ENCODE data around the gene COX20.
"Not testable (repeated sequence)": the region's sequence is repeated elsewhere in the genome, so short reads cannot be mapped to it uniquely, and the experiment has no call there.

The COX20 gene

GRCh38 chr1:244835276-244836134 lies at the start of gene COX20:
COX20 (plus strand) TSS chr1:244835658; CDS start chr1:244835715, 57 bp downstream.
- H3K4me1 ChIP-seq (ENCODE audit: control insufficient read depth in 1 of 2, insufficient read depth in 2 of 2, low read length in 2 of 2) = peaks cover 0 to 20% of the 10 kb centered on the region in 2 donors
- H3K27ac ChIP-seq (ENCODE audit: low read length) = peak within 1 kb of the TSS; percentile 97
- H3K9me3 ChIP-seq (ENCODE audit: control insufficient read depth in 1 of 2, low read length in 2 of 2) = no peaks in the 10 kb centered on the region
- peaks cover 0 to 17% of the 10 kb centered on the region in 2 donors for H3K36me3 ChIP-seq (ENCODE audit: control insufficient read depth in 1 of 2, insufficient read depth in 2 of 2, low read length in 2 of 2)
- peak within 1 kb of the TSS; percentile 80 to 86 for H3K4me3 ChIP-seq (ENCODE audit: low read depth in 1 of 2, low read length in 2 of 2)
- H3K27me3 ChIP-seq (ENCODE audit: low read depth, low read length) = no peaks in the 10 kb centered on the region

- Histone ChIP-seq H3K9me3 (ENCODE audit: control insufficient read depth in 1 of 2, low read length in 2 of 2) (no peaks in the 10 kb centered on the region), H3K27me3 (ENCODE audit: low read depth, low read length) (no peaks in the 10 kb centered on the region), H3K4me3 (ENCODE audit: low read depth in 1 of 2, low read length in 2 of 2) (no peak overlapping the region), H3K4me1 (ENCODE audit: control insufficient read depth in 1 of 2, insufficient read depth in 2 of 2, low read length in 2 of 2) (no peaks in the 10 kb centered on the region), H3K36me3 (ENCODE audit: control insufficient read depth in 1 of 2, insufficient read depth in 2 of 2, low read length in 2 of 2) (no peaks in the 10 kb centered on the region), H3K27ac (ENCODE audit: low read length) (no peak overlapping the region)
These were observed 46.8 kb upstream of the COX20 start for GRCh38 chr1:244788493-244789275.

- no peaks in the 10 kb centered on the region for H3K4me1 ChIP-seq (ENCODE audit: control insufficient read depth in 1 of 2, insufficient read depth in 2 of 2, low read length in 2 of 2)
- H3K4me3 ChIP-seq (ENCODE audit: low read depth in 1 of 2, low read length in 2 of 2) = no peak overlapping the region
- H3K27ac ChIP-seq (ENCODE audit: low read length) = no peak overlapping the region
- no peaks in the 10 kb centered on the region for H3K36me3 ChIP-seq (ENCODE audit: control insufficient read depth in 1 of 2, insufficient read depth in 2 of 2, low read length in 2 of 2)
- H3K27me3 ChIP-seq (ENCODE audit: low read depth, low read length) = no peaks in the 10 kb centered on the region
- no peaks in the 10 kb centered on the region for H3K9me3 ChIP-seq (ENCODE audit: control insufficient read depth in 1 of 2, low read length in 2 of 2)
These were observed 46.2 kb upstream of the COX20 start for GRCh38 chr1:244789276-244789580.

- H3K27ac ChIP-seq (ENCODE audit: low read length) = no peak overlapping the region
- no peaks in the 10 kb centered on the region for H3K9me3 ChIP-seq (ENCODE audit: control insufficient read depth in 1 of 2, low read length in 2 of 2)
- no peaks in the 10 kb centered on the region for H3K27me3 ChIP-seq (ENCODE audit: low read depth, low read length)
- H3K4me1 ChIP-seq (ENCODE audit: control insufficient read depth in 1 of 2, insufficient read depth in 2 of 2, low read length in 2 of 2) = no peaks in the 10 kb centered on the region
- H3K36me3 ChIP-seq (ENCODE audit: control insufficient read depth in 1 of 2, insufficient read depth in 2 of 2, low read length in 2 of 2) = no peaks in the 10 kb centered on the region
- no peak overlapping the region for H3K4me3 ChIP-seq (ENCODE audit: low read depth in 1 of 2, low read length in 2 of 2)
These were observed 45.7 kb upstream of the COX20 start for GRCh38 chr1:244789731-244790130.

GRCh38 chr1:244791061-244791460 lies 44.4 kb upstream of the COX20 start:
- H3K4me3 ChIP-seq (ENCODE audit: low read depth in 1 of 2, low read length in 2 of 2) = no peak overlapping the region
- H3K27me3 ChIP-seq (ENCODE audit: low read depth, low read length) = no peaks in the 10 kb centered on the region
- H3K27ac ChIP-seq (ENCODE audit: low read length) = no peak overlapping the region
- no peaks in the 10 kb centered on the region for H3K9me3 ChIP-seq (ENCODE audit: control insufficient read depth in 1 of 2, low read length in 2 of 2)
- no peaks in the 10 kb centered on the region for H3K4me1 ChIP-seq (ENCODE audit: control insufficient read depth in 1 of 2, insufficient read depth in 2 of 2, low read length in 2 of 2)
- no peaks in the 10 kb centered on the region for H3K36me3 ChIP-seq (ENCODE audit: control insufficient read depth in 1 of 2, insufficient read depth in 2 of 2, low read length in 2 of 2)

- Histone ChIP-seq H3K4me3 (ENCODE audit: low read depth in 1 of 2, low read length in 2 of 2) (no peak overlapping the region), H3K4me1 (ENCODE audit: control insufficient read depth in 1 of 2, insufficient read depth in 2 of 2, low read length in 2 of 2) (no peaks in the 10 kb centered on the region), H3K27me3 (ENCODE audit: low read depth, low read length) (no peaks in the 10 kb centered on the region), H3K27ac (ENCODE audit: low read length) (no peak overlapping the region), H3K9me3 (ENCODE audit: control insufficient read depth in 1 of 2, low read length in 2 of 2) (no peaks in the 10 kb centered on the region), H3K36me3 (ENCODE audit: control insufficient read depth in 1 of 2, insufficient read depth in 2 of 2, low read length in 2 of 2) (no peaks in the 10 kb centered on the region)
These were observed 43.1 kb upstream of the COX20 start for GRCh38 chr1:244792188-244792850.

- H3K9me3 ChIP-seq (ENCODE audit: control insufficient read depth in 1 of 2, low read length in 2 of 2) = no peaks in the 10 kb centered on the region
- H3K27ac ChIP-seq (ENCODE audit: low read length) = no peak overlapping the region
- no peaks in the 10 kb centered on the region for H3K27me3 ChIP-seq (ENCODE audit: low read depth, low read length)
These were observed 41.4 kb upstream of the COX20 start for GRCh38 chr1:244794071-244794470.

GRCh38 chr1:244794516-244794915 lies 40.9 kb upstream of the COX20 start:
- H3K27ac ChIP-seq (ENCODE audit: low read length); H3K36me3 ChIP-seq (ENCODE audit: control insufficient read depth in 1 of 2, insufficient read depth in 2 of 2, low read length in 2 of 2); H3K4me1 ChIP-seq (ENCODE audit: control insufficient read depth in 1 of 2, insufficient read depth in 2 of 2, low read length in 2 of 2); H3K27me3 ChIP-seq (ENCODE audit: low read depth, low read length); H3K4me3 ChIP-seq (ENCODE audit: low read depth in 1 of 2, low read length in 2 of 2); H3K9me3 ChIP-seq (ENCODE audit: control insufficient read depth in 1 of 2, low read length in 2 of 2): not testable (repeated sequence)

More at GRCh38 chr1:244794071-244794470, 41.4 kb upstream of the COX20 start:
- no peaks in the 10 kb centered on the region for H3K4me1 ChIP-seq (ENCODE audit: control insufficient read depth in 1 of 2, insufficient read depth in 2 of 2, low read length in 2 of 2)
- H3K4me3 ChIP-seq (ENCODE audit: low read depth in 1 of 2, low read length in 2 of 2) = no peak overlapping the region
- no peaks in the 10 kb centered on the region for H3K36me3 ChIP-seq (ENCODE audit: control insufficient read depth in 1 of 2, insufficient read depth in 2 of 2, low read length in 2 of 2)

GRCh38 chr1:244796719-244797406 lies 38.6 kb upstream of the COX20 start:
- Histone ChIP-seq H3K27ac (ENCODE audit: low read length) (no peak overlapping the region), H3K4me3 (ENCODE audit: low read depth in 1 of 2, low read length in 2 of 2) (no peak overlapping the region), H3K4me1 (ENCODE audit: control insufficient read depth in 1 of 2, insufficient read depth in 2 of 2, low read length in 2 of 2) (no peaks in the 10 kb centered on the region), H3K9me3 (ENCODE audit: control insufficient read depth in 1 of 2, low read length in 2 of 2) (no peaks in the 10 kb centered on the region), H3K36me3 (ENCODE audit: control insufficient read depth in 1 of 2, insufficient read depth in 2 of 2, low read length in 2 of 2) (no peaks in the 10 kb centered on the region), H3K27me3 (ENCODE audit: low read depth, low read length) (no peaks in the 10 kb centered on the region)

GRCh38 chr1:244800821-244801220 lies 34.6 kb upstream of the COX20 start:
- Histone ChIP-seq H3K4me3 (ENCODE audit: low read depth in 1 of 2, low read length in 2 of 2) (no peak overlapping the region), H3K4me1 (ENCODE audit: control insufficient read depth in 1 of 2, insufficient read depth in 2 of 2, low read length in 2 of 2) (no peaks in the 10 kb centered on the region), H3K9me3 (ENCODE audit: control insufficient read depth in 1 of 2, low read length in 2 of 2) (no peaks in the 10 kb centered on the region), H3K27me3 (ENCODE audit: low read depth, low read length) (no peaks in the 10 kb centered on the region), H3K36me3 (ENCODE audit: control insufficient read depth in 1 of 2, insufficient read depth in 2 of 2, low read length in 2 of 2) (no peaks in the 10 kb centered on the region), H3K27ac (ENCODE audit: low read length) (no peak overlapping the region)

- Histone ChIP-seq H3K4me3 (ENCODE audit: low read depth in 1 of 2, low read length in 2 of 2) (no peak overlapping the region), H3K4me1 (ENCODE audit: control insufficient read depth in 1 of 2, insufficient read depth in 2 of 2, low read length in 2 of 2) (no peaks in the 10 kb centered on the region), H3K27ac (ENCODE audit: low read length) (no peak overlapping the region), H3K36me3 (ENCODE audit: control insufficient read depth in 1 of 2, insufficient read depth in 2 of 2, low read length in 2 of 2) (no peaks in the 10 kb centered on the region), H3K9me3 (ENCODE audit: control insufficient read depth in 1 of 2, low read length in 2 of 2) (no peaks in the 10 kb centered on the region), H3K27me3 (ENCODE audit: low read depth, low read length) (no peaks in the 10 kb centered on the region)
These were observed 34.2 kb upstream of the COX20 start for GRCh38 chr1:244801246-244801645.

Data from muscle layer of duodenum (tissue), 2 donors.